G401 (cell line): ENCODE data around the gene DAB1. TPM values are rescaled to one million over a fixed set of nuclear protein-coding genes. Genes with fewer than 3 reads are reported as not detected.

Source experiments
- DNase-seq: peaks from one replicate; pipeline ENCODE4 v3.0.0-alpha.2; 2015; ENCODE audit warnings: low spot score
- in situ Hi-C: cut with HindIII; loops from 2 replicates; pipeline ENCODE4 v1.10.0; 2016; ENCODE audit warnings: low sequenced_read_pairs, mixed read lengths
- total RNA-seq: library from RNA; depleted of rRNA; stranded (reverse); fragments of >200 nt; shearing (Covaris generic); gene quantifications from 2 replicates; pipeline ENCODE4 v1.2.3, GENCODE V29; 2014

Gene DAB1
- total RNA-seq, 1 experiment from 2014 or later, result not detected

GRCh38 chr1:56961426-56961825, 462.4 kb downstream of the DAB1 start:
- no peak for DNase-seq
- in situ Hi-C loops, result no loop called here

- no peak for DNase-seq
- in situ Hi-C loops, result no loop called here
These were observed 465.3 kb downstream of the DAB1 start for GRCh38 chr1:56958526-56958925.

GRCh38 chr1:56957931-56958330, 465.9 kb downstream of the DAB1 start:
- in situ Hi-C loops, result no loop called here
- no peak for DNase-seq

DNA sequence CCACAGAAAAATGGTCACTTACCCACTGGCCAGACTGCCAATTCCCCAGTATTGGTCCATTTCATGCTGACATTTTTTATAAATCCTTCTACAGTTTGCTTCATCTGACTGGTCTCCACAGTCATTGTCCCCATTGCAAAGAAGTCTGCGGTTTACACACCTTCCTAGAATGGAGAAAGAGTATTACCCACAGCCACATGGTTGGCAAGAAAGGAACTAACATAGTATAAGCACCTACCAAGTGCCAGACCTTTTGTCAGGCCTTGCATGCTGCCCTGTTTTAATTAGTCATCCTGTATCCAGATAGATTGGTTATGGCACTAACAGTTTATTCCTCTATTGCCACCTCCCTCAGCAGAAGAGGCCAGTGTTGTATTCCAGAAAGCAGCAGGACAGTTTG, 469.2 kb downstream of the DAB1 start:
- no peak for DNase-seq

GRCh38 chr1:56953386-56953785, 470.5 kb downstream of the DAB1 start:
- in situ Hi-C loops, result no loop called here
- DNase-seq, result no peak

More for the DNA sequence above, 469.2 kb downstream of the DAB1 start:
- in situ Hi-C loops, result no loop called here

- DNase-seq, result no peak
- in situ Hi-C loops, result no loop called here
These were observed 471.4 kb downstream of the DAB1 start for GRCh38 chr1:56952501-56952900.

DNA sequence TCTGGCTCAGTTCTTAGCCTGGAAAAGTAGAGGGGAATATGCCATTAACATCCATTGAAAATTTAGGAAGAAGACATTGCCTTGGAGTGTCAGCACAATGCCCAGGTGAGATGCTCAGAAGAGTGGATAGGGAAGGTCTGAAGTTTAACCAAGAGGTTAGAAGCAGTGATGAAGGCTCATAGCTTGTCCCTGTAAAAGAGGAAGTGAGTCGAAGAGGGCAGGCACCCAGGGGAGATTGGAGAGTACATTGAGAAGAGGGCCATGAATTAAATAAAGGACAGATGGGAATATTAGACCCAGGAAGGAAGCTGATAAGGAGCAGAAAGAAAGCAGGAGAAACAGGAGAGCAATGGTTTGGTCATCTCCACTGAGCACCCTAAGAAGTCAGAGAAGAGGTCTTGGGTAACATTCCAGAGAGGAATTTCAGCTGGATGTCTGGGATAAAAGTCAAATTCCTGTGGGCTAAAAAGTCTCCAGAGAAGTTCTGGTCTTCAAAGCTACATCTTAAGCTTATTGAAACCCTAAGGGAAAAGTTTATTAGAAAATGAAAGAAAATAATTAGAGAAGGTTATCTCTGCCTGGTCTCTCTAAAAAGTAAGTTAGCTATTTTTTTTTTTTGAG, 475.3 kb downstream of the DAB1 start:
- no peak for DNase-seq
- in situ Hi-C loops, result no loop called here
